ENCODE measurements around the gene OR4C3.
"Not testable (repeated sequence)": the region's sequence is repeated elsewhere in the genome, so short reads cannot be mapped to it uniquely, and the experiment has no call there.

Gene OR4C3

DNA sequence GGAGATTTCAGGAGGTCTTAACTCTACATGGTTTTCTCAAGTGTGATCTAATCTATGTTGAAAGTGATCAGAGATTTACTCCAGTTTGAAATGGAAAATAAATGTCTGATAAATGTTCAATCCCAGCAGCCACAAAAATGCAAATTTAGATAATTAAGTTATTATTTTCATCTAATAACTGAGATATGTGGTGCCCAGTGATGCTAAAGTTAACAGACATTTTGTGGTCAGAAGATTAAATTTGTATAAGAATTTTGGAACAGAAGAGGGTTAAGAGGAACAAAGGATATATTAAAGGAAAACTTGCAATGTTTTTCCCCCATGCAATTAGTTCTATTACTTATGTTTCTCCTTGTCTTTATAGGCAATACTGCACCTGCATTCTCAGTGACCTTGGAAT is at the start of gene OR4C3:
Gene OR4C3 (plus strand): TSS at position 301 of the 400 bp plus-strand sequence. CDS start 102 bp downstream, outside the sequence.
- DNase-seq (ENCODE audit: low spot score): not testable (repeated sequence)

GRCh38 chr11:48305923-48306322 is 18.8 kb upstream of the OR4C3 start, which contains the start of gene OR4S1:
TSS of gene OR4S1 (plus strand) at chr11:48306223. CDS start at chr11:48306223, 0 bp downstream.
- no peak for DNase-seq (ENCODE audit: low spot score)

DNA sequence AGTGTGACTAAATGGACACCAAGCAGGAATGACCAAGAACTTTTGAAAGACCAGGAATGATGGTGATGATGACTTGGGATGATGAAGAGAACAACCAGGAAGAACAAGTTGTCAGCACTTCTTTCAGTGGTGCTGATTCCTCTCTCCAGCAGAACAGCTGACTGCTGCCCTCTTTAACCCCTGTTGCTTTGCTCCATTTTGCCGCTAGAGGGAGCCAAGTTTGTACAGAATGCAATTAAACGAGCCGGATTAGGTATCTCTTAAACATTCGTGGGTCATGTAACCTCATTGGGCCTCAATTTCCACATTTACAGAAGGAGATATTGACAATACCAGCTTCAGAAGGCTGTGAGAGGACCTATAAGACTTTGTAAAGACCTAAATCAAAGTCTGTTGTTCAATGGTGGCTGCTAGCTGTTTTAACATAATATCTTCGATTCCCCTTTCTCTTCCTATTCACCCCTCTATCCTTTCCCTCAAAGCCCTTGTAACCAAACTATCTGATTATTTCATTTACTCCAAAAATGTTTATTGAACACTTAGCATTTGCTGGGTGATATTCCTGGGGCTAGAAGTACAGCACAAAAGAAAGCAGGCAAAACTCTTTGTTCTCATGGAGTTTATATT is 16.8 kb upstream of the OR4C3 start:
- DNase-seq (ENCODE audit: low spot score): peak; percentile 56

- DNase-seq (ENCODE audit: low spot score): not testable (repeated sequence)
Observed at GRCh38 chr11:48313590-48313989, 11.1 kb upstream of the OR4C3 start.

- not testable (repeated sequence) for DNase-seq (ENCODE audit: low spot score)
Observed at GRCh38 chr11:48319813-48320212, 4.9 kb upstream of the OR4C3 start.

DNA sequence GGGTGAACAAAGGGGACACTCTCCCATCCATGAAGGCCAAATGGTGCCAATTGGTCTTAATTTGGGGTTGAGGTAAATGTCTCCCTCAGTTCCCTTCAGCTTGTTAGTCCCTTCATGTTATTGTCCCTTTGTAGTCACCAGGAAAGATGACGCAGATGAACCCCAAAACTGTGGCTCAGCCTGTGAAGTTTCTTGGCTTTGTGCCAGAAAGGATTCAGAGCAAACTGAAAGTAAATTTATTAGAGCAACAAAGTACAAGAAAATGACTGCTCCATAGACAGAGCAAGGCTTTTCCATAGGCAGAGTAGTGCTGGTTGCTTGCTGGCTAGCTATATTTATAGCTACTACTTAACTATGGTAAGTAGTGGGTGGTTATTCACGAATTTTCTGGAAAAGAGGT is 16.7 kb downstream of the OR4C3 start:
- no peak for DNase-seq (ENCODE audit: low spot score)

DNA sequence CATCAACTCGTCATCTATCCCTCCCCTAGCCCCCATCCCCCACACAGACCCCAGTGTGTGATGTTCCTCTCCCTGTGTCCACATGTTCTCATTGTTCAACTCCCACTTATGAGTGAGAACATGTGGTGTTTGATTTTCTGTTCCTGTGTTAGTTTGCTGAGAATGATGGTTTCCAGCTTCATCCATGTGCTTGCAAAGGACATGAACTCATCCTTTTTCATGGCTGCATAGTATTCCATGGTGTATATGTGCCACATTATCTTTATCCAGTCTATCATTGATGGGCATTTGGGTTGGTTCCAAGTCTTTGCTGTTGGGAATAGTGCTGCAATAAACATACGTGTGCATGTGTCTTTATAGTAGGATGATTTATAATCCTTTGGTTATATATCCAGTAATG is 17.8 kb downstream of the OR4C3 start:
- DNase-seq (ENCODE audit: low spot score): not testable (repeated sequence)

- DNase-seq (ENCODE audit: low spot score): not testable (repeated sequence)
Observed at GRCh38 chr11:48346286-48346685, 21.6 kb downstream of the OR4C3 start.

- DNase-seq (ENCODE audit: low spot score): no peak
Observed at GRCh38 chr11:48354013-48354412, 29.3 kb downstream of the OR4C3 start.

DNA sequence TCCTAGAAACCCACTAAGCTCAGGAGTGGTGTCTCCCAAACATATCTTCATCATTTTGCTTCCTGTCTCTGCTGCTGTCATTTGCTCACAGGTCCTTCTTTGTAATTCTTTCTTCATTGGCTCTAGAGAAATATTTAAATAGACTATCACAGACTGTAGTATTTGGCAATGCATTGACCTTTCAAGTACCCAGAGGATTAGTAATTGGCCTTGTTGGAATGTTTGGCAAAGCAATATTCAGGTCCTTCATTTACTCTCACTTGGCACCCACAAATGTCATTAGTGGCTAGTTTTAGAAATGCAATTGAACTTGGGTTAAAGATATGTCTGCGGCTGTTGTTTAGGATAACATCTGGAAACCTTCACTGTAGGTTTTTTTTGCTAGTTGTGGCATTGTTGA is 30.0 kb downstream of the OR4C3 start:
- DNase-seq (ENCODE audit: low spot score): no peak

DNA sequence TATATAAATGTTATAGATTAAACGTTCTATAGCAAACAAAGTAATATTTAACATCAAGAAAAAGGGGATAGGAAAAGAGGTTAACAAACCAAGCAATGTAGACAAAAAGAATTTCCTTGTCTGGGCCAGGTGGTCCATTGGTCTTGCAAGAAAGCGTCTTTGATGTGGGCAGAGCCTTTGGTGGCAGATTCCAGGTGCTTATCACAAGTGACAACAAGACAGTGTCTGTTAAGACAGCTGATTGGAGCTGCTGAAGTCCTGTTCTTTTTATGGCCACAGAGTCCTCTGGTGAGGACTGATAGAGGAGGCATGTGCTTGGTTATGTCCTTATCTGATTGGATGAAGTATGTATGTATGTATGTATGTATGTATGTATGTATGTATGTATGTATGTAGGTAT is 36.6 kb downstream of the OR4C3 start:
- not testable (repeated sequence) for DNase-seq (ENCODE audit: low spot score)

- no peak for DNase-seq (ENCODE audit: low spot score)
Observed at GRCh38 chr11:48366365-48366764, 41.6 kb downstream of the OR4C3 start, which contains the start of gene OR4C5. TSS of gene OR4C5 (minus strand) at chr11:48366465. CDS start at chr11:48366465, 0 bp downstream.
